Measurements from ENCODE around the gene MORN1.

GRCh38 chr1:2337081-2337480, 54.3 kb downstream of the MORN1 start:
- TF ChIP-seq CTCF (IDR thresholded peaks at IDR 0.05) (no peak), POLR2A (IDR thresholded peaks at IDR 0.05) (no peak)

Measured in right lobe of liver (tissue), 4 donors.